GM08714 (cell line): Measurements from ENCODE around the gene CYB561.

Experiments used
- H3K4me3 ChIP-seq: fragments of 200-500 bp; sonication (Bioruptor generic); 2 replicates; pipeline ENCODE4 v1.5.1; 2014; ENCODE audit warnings: mild to moderate bottlenecking, low read length, inconsistent platforms
- ZNF274 ChIP-seq: IDR thresholded peaks from 2 replicates; pipeline ENCODE4 v1.6.1; 2012; ENCODE audit warnings: mild to moderate bottlenecking, low read depth, low read length

Gene CYB561

GRCh38 chr17:63437287-63438091, 8.6 kb downstream of the CYB561 start:
- no peak overlapping the region for H3K4me3 ChIP-seq
- no peak for TF ChIP-seq ZNF274

- no peak for TF ChIP-seq ZNF274
- no peak overlapping the region for H3K4me3 ChIP-seq
These were observed 9.5 kb downstream of the CYB561 start for GRCh38 chr17:63436523-63437110.

GRCh38 chr17:63435681-63436522, 10.2 kb downstream of the CYB561 start:
- TF ChIP-seq ZNF274: no peak

GRCh38 chr17:63434951-63435571, 11.0 kb downstream of the CYB561 start:
- H3K4me3 ChIP-seq: no peak overlapping the region

More at GRCh38 chr17:63435681-63436522, 10.2 kb downstream of the CYB561 start:
- H3K4me3 ChIP-seq: no peak overlapping the region

GRCh38 chr17:63433746-63434591, 12.1 kb downstream of the CYB561 start:
- TF ChIP-seq ZNF274: no peak
- no peak overlapping the region for H3K4me3 ChIP-seq

More at GRCh38 chr17:63434951-63435571, 11.0 kb downstream of the CYB561 start:
- no peak for TF ChIP-seq ZNF274

- no peak overlapping the region for H3K4me3 ChIP-seq
- no peak for TF ChIP-seq ZNF274
These were observed 13.9 kb downstream of the CYB561 start for GRCh38 chr17:63431939-63432804.

GRCh38 chr17:63431618-63431938, 14.5 kb downstream of the CYB561 start:
- no peak for TF ChIP-seq ZNF274
- no peak overlapping the region for H3K4me3 ChIP-seq

- no peak overlapping the region for H3K4me3 ChIP-seq
- no peak for TF ChIP-seq ZNF274
These were observed 15.9 kb downstream of the CYB561 start for GRCh38 chr17:63430223-63430622.

- H3K4me3 ChIP-seq: no peak overlapping the region
- TF ChIP-seq ZNF274: no peak
These were observed 16.3 kb downstream of the CYB561 start for GRCh38 chr17:63429766-63430165.

GRCh38 chr17:63426917-63427308, 19.2 kb downstream of the CYB561 start:
- TF ChIP-seq ZNF274: no peak
- no peak overlapping the region for H3K4me3 ChIP-seq

- no peak for TF ChIP-seq ZNF274
- H3K4me3 ChIP-seq: no peak overlapping the region
These were observed 19.8 kb downstream of the CYB561 start for GRCh38 chr17:63426041-63426916.

GRCh38 chr17:63425483-63425882, 20.6 kb downstream of the CYB561 start:
- no peak for TF ChIP-seq ZNF274
- H3K4me3 ChIP-seq: no peak overlapping the region

GRCh38 chr17:63423963-63424362, 22.1 kb downstream of the CYB561 start:
- TF ChIP-seq ZNF274: no peak
- H3K4me3 ChIP-seq: no peak overlapping the region
